Fibroblast of gingiva (primary cell): ENCODE measurements around the gene ZNF276.

Experiments used
- DNase-seq: peaks from one replicate; pipeline ENCODE4 v3.0.0-alpha.2; 2011; ENCODE audit warnings: low read depth

ZNF276 gene

DNA sequence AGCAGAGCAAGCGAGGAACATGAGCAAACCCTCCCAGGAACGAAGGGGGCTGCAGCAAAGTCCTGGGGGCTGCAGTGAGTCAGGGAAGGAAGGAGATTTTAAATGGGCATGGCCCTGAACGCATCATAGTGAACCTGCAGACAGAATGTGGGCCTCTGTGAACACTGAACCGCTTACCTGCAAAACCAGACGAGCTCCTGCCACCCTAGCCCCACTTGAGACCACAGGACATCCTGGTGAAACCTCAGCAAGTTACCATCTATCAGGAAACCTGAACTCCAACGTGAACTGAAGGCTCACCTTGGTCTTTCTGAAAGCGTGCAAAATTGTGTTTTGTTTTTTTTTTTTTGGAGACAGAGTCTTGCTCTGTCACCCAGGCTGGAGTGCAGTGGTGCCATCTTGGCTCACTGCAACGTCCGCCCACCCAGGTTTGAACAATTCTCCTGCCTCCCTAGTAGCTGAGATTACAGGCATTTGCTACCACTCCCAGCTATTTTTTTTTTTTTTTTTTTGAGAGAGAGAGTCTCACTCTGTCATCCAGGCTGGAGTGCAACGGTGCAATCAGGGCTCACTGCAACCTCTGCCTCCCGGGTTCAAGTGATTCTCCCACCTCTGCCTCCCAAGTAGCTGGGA, 64.3 kb downstream of the ZNF276 start:
- no peak for DNase-seq

- no peak for DNase-seq
Observed at GRCh38 chr16:89786474-89787364, 65.4 kb downstream of the ZNF276 start.

- DNase-seq, result no peak
Observed at GRCh38 chr16:89787365-89787805, 66.0 kb downstream of the ZNF276 start.
